Stimulated activated CD4-positive, alpha-beta T cell treated with anti-CD3 and anti-CD28 coated beads, Interleukin-2, amount 100 ng/mL, for 4 hours (primary cell): ENCODE results near the gene H6PD.
A peak's percentile ranks its signal among the peaks of the same experiment; 100 is the strongest.

ENCODE experiments used
- DNase-seq: peaks from one replicate; pipeline ENCODE4 v3.0.0-alpha.2; 2020; ENCODE audit warnings: low read depth

The H6PD gene

DNA sequence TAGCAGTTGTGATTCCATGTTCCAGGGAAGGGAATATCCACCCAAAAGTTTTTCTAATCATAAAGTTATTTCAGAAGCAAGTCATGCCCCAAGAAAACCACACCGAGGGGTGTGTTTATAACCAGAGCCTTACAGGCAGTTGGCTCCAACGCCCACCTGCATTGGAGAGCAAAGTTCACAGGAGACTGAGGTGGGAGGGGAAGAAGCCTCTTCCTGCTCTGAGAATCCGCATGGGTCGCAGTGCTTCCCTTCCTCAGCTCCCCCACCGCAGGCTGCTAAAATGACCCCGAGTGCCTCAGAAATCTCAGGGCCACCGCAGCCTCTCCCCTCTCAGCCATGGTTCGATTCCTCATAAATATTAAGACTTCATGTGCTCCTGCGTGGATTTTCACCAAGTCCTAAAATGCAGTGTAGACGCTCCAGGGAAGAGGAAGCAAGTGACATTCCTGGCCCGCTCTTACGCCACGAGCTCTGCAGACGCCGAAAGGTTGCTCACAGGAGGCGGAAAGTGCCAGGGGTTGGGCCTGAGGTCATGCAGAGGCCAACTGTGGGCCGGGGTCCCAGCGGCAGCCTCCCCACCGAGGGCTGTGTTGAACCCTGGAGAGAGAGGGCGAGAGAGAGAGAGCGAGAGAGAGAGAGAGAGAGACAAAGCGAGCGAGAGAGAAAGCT is 44.7 kb downstream of the H6PD start:
- DNase-seq: no peak

DNA sequence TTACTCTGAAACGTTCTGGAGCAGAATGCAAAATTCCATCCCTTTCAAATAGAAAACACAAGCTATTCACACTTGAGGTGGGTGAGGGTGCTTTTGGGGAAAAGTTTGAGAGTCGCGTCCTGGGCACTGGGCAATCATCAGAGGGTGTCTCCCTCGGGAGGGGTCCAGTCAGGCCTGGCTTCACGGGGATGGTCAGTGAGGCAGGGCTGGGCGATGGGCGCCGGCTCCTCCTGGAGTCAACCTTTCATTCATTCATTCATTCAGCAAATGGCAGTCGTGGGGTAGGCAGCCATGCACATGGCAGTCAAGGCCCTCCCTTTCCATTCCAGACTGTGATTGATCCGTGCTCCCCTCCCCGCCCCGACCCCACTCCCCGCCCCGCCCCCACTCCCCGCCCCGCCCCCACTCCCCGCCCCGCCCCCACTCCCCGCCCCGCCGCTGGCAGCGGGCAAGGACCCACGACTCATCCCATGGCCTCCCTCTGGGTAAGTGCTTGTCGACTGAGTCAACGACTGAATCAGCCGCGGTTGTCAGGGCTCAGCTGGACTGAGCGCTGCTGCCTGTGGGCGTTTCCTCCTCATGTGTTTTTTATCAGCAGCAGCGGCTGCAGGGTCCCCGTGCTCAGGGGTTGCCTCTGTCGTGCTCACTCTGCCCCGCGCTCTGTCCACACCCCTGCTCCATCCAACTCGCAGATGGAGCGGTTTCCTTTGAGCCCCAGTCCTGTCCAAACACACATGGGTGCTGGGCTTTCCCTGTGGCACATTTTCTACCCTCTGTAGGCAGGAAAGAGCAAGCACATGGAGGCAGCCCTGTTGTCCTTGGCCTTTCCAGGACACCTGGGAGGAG is 45.7 kb downstream of the H6PD start:
- peak; percentile 64 for DNase-seq

DNA sequence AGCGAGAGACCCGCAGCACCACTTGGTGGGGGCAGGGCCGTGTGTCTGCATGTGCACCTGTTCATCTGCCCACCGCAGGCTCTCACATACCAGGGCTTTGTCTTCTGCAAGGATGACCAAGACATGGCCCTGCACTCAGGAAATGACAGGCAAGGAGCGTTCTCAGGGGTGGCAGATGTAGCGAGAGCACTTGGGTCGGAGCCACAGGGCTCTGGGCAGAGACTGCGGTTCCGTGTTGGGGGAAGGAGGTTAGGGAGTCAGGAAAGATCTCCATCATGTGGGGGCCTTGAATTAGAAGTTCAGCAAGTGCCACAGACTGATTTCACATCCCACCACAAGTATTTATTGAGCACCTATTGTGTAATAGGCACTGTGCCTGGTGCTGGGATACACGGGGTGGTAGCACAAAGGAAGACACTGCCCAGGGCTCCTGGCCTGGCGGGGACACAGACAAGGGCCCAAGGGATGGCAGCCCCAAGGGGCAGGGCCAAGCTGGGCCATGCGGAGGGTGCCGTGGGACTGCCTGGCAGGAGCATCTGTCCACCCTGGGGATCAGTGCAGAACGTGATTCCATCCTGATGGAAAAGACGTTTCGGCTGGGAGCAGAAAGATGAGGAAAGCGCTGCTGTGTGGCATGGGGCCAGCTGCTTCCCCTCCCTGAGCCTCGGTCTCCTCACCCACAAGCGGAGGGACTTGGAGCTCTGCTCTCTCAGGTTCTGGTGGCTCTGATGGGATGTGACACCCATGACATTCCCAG is 46.7 kb downstream of the H6PD start:
- no peak for DNase-seq

DNA sequence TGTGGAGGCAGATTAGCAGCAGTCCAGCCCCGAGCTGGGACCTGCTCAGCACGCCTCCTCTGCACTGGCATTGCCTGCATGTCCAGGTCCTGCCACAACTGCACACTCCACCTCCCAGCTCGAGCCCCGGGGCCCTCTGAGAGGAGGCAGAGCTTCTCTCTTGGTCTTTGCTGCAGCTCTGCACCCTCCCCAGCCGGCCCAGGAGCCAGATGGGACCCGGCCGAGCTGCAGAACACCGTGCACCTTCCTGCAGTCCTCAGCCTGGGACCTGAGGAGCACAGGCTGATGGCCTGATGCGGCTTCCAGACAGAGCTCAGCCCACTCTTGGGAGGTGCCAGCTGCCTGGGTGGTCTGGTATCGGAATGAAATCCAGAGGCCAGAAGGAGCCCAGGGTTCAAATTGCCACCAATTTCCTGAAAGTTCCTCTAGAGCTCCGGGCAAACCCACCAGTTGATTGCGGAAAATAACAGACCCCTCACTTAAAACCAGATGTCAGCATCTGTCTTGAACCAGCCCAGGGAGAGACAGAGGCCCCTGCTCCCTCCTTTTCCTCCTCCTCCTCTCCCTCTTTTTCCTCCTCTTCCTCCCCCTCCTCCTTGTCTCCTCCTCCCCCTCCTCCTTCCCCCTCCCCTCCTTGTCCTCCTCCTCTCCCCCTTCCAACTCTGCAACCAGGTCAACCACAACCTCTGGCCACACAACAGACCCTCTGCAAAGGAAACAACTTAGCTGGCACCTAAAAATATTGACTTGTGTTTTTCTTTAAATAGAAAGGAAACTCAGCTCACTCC is 47.5 kb downstream of the H6PD start:
- no peak for DNase-seq

DNA sequence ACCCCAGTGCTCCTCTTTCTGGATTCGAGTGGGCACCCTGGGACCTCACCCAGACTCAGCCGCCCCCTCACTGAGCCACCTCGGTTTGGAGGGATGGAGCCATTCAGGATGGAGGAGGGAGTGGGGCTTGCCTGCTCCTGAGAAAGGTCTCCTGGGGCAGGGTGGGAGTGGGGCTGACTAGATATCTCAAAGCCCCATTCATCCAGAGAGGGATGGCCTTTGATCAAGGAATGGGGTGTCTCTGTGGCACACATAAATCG is 48.1 kb downstream of the H6PD start:
- no peak for DNase-seq

DNA sequence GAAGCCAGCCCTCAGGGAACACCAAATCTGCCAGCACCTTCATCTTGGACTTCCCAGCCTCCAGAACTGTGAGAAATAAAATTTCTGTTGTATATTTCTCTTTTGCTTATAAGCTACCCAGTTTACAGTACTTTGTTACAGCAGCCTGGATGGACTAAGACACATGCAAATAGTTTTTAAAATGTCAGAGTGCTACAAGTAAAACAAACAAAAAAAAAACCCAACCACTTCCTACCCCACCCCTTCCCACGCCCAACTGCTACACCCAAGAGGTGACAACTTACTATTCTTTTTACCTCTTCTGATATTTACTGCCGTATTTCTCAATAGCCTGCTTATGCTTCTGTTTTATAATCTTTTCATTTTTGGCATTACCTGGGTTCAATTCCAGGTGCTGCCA is 49.5 kb downstream of the H6PD start:
- no peak for DNase-seq

DNA sequence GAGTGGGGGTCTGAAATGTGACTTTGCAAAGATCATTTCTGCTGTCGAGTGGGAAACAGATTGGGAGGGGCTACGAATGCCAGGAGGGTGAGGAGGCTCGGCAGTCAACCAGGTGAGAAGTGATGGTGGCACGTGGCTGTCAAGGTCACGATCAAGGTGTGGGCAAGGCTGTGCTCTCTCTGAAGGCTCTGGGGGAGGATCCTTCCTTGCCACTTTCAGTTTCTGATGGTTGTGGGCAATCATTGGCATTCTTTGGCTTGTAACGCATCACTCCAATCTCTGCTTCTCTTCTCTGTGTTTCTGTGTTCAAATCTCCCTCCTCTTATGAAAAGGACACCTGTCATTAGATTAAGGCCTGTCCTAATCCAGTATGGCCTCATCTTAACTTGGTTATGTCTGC is 52.0 kb downstream of the H6PD start:
- no peak for DNase-seq

DNA sequence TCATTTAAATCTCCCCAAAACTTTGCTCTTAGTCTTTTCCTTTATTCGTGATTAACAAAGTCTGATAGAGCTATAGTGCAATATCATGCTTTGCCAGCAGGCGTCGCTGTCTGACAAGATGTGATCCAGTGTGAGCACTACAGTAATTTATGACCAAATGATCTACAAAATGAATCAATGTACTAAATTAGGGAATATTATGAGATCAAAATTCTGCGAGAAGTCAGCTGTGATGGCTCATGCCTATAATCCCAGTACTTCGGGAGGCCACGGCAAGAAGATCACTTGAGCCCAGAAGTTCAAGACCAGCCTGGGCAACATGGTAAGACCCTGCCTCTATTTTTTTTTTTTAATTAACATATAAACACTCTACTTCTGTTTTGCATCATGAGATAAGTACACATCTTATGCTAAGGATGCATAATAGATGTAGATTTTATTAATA is 54.5 kb downstream of the H6PD start:
- peak; percentile 77 for DNase-seq

DNA sequence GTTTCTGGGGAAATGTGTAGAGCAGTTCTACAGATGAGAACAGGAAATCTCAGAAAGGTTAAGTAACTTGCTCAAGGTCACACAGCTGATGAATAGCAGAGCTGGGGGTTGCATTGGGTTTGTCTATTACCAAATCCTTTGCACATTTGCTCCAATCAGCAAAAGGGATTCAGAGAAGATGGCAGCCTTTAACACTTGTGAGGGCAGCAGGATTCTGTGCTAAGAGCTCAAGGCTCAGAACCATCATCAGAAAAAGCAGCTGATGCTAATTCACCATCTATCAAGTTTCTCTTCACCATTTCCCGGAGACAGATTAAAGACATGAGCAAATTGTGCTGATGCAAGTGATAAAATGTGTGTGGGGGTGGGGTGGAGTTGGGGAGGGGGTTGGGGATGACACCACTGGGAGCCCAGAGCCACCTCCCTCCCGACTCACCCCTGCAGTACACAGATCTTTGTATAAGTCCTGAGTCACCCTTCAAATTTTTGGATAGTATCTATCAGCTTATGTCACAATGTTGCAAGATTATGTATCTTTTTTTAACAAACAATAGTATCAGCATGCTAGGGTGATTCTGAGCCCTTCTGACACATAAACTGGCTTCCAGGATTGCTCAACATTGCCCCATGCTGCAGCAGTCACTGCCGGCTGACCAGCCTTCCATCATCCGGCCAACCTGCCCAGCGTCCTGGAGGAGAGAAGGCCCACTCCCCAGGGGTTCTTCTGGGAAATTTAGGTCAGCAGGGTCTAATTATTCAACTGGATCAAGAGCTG is 55.3 kb downstream of the H6PD start:
- peak; percentile 49 for DNase-seq

DNA sequence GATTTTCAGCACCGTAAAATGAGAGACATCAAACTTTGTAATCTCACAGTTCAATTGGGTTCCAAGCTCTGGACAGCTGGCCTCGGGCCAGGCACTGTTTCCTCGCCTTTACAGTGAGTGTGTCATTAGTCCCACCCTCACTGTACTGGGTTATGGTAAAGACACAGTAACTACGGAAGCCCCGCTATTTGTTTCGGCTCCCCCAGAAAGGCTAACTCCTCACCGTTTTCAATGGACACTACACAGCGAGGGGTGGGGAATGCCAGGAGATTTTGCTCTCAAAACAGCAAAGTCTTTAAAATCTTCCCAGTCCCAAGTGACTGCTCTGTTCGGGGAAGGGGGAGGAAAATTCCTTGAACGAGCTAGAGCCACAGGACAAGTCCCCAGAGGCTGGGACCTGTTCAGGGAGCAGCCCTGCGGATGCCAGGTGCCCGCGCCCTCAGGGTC is 57.4 kb downstream of the H6PD start:
- no peak for DNase-seq

DNA sequence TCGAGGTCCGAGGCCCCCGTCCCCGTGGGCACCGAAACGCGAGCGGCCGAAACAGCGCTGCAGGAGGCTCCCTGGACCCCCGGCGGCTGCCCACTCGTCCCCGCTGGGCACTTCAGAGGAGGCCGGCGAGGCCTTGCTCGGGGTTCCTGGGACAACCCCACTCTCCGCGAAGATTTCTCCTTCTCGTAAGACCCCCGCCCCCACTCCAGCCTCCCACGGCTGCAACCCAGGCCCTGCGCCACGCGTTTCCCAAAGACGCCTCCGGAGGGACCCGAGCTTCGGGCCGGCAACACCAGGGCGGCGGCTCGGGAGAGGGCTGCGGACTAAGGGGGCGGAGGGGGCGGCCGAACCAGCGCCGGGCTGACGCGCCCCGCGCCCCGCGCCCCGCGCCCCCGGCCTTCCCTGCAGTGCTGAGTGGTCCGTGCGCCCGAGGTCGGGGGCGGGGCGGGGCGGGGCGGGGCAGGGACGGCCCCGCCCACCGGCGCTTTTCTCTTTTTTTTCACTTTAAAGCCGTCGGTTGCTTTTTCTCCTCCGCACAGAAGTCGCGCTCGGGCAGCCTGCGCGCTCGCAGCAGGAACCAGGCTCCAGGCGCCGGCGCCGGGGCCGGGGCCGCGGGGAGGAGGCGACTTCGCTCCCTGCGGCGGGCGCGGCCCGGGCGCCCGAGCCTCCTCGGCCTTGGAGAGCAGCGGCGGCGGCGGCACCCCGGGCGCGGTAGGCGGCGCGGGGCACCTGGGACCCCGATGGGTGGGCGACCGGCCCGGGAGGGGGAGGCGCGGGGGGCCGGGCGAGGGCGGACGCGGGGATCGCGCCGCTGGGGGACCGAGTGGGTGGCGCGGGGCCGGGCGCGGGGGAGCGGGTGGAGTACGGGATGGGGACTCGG is 58.0 kb downstream of the H6PD start, which contains the start of gene SPSB1:
Gene SPSB1, plus strand, starts transcription at position 534 of the 880 bp plus-strand sequence. CDS start 62,998 bp downstream, outside the sequence.
- peak; percentile 62 for DNase-seq

DNA sequence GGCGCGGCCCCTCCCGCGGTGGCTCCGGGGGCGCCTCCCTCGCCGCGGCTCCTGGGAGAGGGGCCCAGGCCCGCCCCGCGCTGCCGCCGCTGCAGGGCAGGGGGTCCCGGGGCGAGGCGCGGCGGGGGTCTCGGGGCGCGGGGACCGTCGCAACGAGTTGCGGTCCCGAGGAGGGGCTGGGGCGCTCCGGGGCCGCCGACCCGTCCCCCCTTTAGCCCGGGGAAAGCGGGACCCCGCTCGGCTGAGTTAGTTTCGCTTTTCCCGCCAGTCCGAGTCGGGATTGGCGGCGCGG is 58.6 kb downstream of the H6PD start:
- DNase-seq: no peak

DNA sequence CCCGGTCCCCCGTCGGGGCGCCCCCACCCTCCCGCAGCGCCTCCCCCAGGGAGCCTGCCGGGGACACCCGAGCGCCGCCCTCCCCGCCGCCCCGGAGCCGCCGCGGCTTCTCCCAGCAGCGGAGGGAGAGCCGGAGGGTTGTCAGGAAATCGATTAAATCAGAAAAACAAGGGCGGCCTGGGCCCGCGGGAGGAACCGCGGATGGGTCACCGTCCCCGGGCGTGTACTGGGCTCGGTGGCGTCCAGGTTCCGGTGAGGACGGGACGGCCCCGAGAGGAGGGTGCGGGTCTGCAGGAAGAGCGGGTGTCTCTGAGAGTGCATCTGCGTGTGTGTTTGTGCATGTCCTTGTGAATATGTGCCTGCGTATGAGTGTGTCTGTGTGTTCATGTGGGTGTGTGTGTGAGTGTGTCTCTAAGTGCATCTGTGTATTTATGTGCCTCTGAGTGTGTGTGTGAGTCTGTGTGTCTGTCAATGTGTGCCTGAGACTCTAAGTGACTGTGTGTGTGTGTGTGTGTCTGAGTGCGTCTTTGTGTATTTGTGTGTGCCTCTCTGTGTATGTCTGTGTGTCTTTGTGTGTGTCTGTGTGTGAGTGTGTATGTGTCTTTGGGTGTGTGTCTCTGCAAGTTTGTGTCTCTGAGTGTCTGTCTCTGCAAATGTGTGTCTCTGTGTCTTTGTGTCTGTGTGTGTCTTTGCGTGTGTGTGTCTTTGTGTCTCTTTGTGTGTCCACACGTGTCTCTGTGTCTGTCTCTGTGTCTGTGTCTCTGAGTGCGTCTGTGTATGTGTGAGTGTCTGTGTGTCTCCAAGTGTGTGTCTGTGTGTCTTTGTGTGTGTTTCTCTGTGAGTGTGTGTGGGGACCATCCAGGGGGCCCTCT is 59.2 kb downstream of the H6PD start:
- DNase-seq: no peak

DNA sequence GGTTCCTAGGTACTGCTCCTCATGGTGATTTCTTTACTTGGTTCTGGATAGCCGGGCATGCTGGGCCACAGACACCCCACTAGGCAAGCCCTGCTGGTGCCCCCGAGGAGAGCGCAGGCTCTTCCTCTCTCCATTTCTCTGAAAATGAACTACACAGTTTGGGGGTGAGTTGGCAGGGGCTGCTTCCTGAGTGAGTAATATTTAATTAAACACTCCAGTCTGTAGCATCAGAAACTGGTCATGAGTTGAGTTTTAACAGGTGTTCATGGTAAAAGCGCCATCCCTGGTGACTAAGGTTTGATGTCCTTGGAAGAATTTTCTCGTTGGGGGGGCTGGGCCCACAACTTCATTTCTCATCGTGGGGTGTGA is 59.8 kb downstream of the H6PD start:
- DNase-seq: peak; percentile 26

DNA sequence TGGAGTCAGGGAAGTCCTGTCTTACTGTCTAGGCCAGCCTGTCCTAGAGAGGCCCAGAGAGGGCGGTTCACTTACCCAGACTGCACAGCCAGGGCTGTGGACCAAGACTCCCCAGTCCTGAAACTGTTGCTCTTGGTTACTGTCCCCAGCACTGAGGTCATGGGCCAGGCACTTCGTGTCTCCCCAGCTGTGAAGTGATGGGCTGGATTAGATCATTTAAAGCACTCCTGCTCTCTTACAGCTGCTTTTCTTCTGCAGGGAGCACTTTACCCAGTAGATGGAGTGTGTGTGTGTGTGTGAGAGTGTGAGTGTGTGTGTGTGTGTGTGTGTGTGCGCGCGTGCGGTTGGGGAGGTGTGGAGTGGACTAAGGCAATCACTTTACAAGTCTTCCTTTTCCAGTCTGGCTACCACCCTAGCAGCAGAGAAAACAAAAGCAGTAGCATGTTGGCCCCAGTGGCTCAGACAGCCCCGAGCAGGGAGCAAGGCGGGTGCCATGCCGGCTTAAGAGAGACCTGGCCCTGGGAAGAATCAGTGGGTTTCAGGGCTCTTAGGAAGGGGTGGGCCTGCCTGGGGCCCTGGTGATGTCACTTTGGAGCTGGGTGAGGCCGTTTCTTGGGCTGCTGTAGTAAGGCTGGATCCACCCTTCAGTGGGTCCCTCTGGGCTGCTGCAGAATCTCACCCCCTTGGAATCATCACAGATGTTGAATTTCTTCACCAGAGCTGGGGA is 60.5 kb downstream of the H6PD start:
- DNase-seq: no peak

DNA sequence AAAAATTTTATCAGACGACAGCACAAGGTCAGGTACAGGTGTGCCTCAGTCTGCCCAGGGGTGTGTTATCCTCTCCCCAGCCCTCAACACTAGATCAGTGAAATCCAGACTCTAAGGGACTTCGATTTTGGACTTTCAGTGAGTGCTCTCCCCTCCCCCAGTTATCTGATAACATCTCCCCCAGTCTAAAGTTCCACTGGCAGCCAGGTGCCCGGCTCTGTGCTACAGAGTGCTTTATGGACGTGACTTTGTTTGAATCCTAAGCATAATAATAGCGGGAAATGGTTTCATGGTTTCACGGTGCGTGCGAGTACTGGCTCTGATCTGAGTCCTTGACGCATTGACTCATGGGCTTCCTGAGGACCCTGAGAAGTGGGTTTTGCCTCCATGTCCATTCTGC is 61.3 kb downstream of the H6PD start:
- DNase-seq: no peak

DNA sequence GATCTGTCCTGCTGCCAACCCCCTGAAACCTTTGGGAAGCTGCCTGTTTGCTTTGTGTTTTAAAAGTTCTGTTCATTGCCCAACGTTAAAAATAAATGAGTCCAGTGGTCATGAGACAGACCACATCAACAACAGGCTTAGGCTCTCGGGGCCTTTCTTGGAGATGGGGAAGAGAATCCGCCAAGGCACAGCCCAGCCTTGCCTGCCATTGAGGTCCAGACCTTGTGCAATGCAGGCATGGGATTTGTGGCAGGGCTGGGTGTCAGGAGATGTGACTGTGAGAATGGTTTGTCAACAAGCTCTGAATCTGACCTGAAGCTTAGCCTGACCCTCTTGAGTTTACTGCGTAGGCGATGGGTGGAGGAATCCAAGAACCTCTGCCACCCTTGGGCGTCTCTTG is 62.3 kb downstream of the H6PD start:
- no peak for DNase-seq

DNA sequence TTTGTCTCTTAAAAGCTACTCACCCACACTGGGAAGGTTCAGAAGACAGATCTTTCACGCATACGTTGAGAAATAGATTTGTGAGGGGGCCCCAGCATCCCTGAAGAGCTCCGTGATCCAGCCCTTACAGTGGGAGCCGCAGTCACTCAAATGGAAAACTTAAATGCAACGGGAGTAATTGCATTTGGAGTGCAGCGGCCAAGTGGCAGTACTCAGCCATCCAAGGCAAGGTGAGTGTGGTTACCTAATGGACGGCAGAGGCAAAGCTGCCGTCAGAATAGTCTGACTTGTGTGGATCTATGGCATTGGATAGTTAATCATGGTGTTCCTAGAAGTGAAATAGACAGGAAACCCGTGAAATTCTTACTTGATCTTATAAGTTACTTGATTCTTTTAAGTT is 63.3 kb downstream of the H6PD start:
- no peak for DNase-seq

DNA sequence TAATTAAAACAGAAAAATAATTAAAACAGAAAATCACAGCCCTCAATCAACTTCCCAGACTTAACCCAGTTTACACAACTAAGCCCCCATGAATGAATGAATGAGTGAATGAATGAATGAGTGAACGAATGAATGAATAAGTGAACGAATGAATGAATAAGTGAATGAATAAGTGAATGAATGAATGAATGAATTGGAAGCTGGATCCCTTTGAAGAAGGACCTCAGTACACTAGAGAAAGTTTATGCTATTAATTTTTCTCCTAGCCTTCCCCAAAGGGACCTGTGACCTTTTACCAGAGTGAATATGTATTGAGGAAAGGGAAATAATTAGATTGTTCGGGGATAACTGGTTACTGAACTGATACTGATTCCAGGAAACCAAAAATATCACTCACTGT is 63.7 kb downstream of the H6PD start:
- DNase-seq: no peak
